ENCODE results near the gene GTSE1. TPM values are rescaled to one million over a fixed set of nuclear protein-coding genes. Genes with fewer than 3 reads are reported as not detected.
A peak's percentile ranks its signal among the peaks of the same experiment; 100 is the strongest.

The GTSE1 gene
- total RNA-seq, 1 donor from 2014 or later = 0.43 TPM

DNA sequence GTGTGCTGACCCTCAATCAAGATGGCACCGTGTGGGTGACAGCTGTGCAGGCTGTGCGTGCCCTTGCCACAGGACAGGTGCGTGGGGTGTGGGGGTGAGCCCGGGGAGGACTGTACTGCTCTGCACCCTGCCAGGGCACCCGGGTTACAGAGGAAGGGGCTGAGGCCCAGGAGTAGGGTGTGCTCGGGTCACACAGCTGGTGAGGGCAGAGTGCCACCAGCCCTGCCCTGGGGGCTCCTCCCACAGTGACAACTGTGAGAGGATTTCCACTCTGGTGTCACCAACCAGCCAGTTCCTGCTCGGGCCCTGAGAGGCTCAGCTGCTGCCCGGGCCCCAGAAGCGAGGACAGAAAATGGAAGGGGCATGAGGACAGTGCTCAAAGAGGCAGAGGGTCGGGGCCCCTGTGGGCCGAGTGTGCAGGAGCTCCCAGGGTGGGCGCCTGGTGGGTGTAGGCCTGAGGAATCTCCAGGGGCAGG, 59.4 kb downstream of the GTSE1 start:
- intact Hi-C loops (cut with DNase I) = loop anchor here (5.0 kb wide), 1 partner anchor 186 kb away; no protein-coding TSS in a partner anchor
- ATAC-seq (ENCODE audit: poor library complexity) (no peak), DNase-seq (no peak)

DNA sequence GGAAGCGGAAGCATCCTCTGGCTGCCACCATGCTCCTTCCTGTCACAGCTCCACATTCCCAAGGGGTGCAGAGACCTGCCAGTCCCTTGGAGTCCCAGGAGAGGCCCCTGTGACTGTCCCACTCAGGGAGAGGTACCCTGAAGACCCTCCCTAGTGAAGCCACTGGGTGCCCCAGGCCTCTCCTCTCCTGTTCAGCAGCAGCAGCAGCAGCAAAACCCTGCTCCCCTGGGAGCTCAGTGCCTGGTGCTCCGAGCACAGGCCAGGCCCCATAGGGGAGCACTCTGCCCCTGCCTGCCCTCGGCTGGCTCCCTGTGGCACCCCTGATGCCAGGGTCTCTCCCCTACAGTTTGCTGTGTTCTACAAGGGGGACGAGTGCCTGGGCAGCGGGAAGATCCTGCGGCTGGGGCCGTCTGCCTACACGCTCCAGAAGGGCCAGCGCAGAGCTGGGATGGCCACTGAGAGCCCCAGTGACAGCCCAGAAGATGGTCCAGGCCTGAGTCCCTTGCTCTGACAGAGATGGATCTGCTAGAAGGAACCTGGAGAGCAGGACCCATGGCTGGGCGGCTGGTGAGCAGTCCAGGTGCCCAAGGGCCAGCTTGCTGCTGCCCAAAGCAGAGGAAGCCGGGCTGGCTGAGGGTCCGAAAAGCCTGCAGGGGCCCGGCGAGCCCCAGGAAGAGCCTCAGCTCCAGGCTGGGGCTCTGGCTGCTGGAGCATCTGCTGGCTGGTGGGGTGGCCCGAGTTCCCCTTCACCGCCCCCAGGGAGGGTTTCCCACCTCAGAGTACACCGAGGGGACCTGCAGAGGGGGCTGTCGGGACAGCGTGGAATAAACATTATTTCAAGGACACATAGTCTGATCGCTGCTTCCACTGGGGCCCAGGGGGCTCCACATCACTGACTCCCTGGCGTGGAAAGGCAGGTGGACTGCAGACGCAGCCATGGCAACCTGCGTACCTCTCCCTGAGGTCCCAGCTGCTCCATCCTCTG, 60.1 kb downstream of the GTSE1 start:
- ATAC-seq (ENCODE audit: poor library complexity) = no peak
- no peak for DNase-seq

DNA sequence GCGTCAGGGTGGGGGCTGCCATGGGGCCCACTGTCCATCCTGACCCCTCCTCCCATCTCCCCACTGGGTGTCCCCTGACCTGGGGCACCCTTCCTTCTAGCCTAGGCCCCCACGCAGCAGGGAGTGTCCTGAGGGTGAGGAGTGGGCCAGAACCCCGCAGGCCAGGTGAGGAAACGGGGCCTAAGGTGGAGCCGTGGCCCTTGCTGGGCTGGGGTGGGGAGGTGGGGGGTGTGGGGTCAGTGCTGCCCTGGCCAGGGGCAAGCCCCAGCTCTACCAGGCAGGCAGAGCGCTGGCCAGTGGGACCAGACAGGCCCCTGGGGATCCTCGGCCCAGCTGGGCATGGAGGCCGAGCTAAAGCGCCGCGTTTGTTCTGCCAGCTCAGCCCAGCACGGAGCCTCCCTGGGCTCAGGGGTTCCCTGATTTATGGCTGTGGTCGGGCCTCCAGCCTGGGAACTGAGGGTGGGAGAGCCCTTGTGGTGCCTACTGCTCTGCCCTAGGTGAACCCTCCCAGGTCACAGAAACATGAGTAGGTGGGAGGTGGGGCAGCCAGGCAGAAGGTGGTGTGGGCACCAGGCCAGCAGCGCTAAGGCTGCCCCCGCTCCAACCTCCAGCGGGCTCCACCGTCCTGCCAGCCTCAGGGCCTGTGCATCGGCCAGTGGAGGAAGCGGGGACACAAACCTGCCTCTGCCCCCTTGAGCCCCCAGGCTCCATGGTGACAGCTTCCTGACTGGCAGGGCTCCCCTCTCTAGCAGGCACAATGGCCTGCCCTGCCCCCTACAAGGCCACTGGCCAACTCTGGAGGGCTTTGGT, 61.2 kb downstream of the GTSE1 start:
- intact Hi-C loops (cut with DNase I) = loop anchor here (5.0 kb wide), 1 partner anchor 184 kb away; no protein-coding TSS in a partner anchor

More for the DNA sequence above, 60.1 kb downstream of the GTSE1 start:
- intact Hi-C loops (cut with DNase I) = loop anchor here (5.0 kb wide), 1 partner anchor 186 kb away; no protein-coding TSS in a partner anchor

DNA sequence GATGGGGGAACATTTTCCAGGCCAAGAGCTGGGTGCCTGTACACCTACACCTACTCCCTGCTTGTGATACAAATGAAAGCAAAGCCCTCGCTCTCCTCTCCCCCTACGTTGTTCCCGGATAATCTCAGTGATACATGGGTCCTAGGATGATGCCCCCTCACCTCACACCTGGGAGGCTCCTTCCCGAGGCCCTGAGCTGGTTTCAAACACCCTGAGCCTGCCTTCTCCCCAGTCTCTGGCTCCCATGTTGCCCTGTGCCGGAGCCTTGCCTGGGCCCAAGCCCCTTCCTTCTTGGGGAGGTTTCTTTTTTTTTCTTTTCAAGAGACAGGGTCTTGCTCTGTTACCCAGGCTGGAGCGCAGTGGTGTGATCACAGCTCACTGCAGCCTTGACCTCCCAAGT, 62.1 kb downstream of the GTSE1 start:
- no peak for DNase-seq
- intact Hi-C loops (cut with DNase I) = loop anchor here (5.0 kb wide), 1 partner anchor 184 kb away; no protein-coding TSS in a partner anchor
- no peak for ATAC-seq (ENCODE audit: poor library complexity)

More for the DNA sequence above, 61.2 kb downstream of the GTSE1 start:
- DNase-seq (no peak), ATAC-seq (ENCODE audit: poor library complexity) (no peak)

DNA sequence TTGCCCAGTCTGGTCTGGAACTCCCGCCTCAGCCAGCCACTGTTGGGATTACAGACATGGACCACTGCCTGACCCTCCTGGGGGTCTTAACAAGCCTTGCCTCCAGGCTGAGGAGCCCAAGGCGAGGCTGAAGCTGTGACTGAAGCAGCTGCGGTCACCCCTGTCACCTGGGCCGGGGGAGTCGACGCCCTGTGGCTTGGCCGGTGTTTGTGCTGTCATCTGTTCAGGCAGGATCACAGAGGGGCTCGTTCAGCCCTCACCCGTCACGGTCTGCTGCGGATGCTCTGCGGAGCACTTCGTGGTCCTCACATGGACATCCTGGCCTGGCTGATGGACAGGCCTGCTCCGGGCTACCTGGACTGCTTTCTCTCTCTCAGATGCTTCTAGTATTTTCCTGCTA, 62.7 kb downstream of the GTSE1 start:
- intact Hi-C loops (cut with DNase I) = loop anchor here (5.0 kb wide), 1 partner anchor 183 kb away; no protein-coding TSS in a partner anchor
- DNase-seq (no peak), ATAC-seq (ENCODE audit: poor library complexity) (no peak)

DNA sequence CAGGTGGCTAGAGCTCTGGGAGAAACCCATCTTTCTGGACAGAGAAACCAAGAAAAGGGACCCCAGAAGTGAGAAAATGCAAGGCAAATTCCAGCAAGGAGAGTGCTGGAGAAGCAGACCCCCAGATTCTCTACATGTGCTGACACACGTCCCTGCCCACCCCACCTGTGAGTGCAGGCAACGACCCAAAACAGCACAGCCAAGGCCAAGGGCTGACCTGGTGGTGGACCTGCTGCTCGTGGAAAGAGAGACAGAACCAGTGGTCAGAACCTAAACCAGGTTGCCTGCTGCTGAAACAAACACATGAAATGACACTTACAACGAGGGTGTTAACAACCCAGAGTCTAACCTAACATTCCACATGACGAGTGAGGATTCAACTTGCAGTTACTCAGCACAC, 63.4 kb downstream of the GTSE1 start:
- intact Hi-C loops (cut with DNase I) = no loop called here
- no peak for DNase-seq

DNA sequence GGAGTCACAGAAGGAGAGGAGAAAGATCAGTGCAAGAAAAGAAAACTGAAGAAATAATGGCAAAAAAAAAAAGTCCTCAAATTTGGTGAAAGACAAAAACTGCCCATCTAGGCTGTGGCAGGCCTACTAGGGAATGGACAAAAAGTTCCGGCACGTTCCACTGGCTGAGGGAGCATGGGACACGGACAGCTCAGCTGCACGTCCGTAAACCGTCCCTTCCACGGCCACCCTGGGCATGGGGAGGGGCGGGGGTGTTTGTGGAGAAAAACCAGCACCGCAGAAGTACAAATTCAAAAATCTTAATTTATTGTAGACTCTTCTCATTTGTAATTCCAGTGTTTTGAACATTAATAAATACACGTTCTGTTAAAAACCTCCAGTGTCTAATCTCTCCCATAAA, 64.2 kb downstream of the GTSE1 start:
- intact Hi-C loops (cut with DNase I) = no loop called here
- ATAC-seq (ENCODE audit: poor library complexity) (no peak), DNase-seq (no peak)

More for the DNA sequence above, 63.4 kb downstream of the GTSE1 start:
- ATAC-seq (ENCODE audit: poor library complexity) = no peak

DNA sequence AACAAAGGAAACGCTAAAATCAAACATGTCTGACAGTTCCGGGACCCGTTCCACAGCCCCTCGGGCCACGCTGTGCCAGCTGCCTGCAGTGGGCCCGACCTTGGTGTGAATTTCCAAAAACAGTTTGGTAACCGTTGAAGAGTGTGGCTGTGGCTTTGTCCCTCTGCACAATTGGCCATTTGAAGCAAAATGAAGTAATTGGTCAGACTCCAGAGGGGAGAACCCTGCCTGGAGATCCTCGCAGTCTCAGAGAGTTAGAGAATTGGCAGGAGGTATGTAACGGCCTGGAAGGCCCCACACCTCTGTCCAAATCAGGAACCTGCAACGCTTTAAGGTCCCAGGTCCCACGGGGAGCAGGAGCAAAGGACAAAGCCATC, 65.1 kb downstream of the GTSE1 start:
- intact Hi-C loops (cut with DNase I) = no loop called here
- ATAC-seq (ENCODE audit: poor library complexity) = no peak

DNA sequence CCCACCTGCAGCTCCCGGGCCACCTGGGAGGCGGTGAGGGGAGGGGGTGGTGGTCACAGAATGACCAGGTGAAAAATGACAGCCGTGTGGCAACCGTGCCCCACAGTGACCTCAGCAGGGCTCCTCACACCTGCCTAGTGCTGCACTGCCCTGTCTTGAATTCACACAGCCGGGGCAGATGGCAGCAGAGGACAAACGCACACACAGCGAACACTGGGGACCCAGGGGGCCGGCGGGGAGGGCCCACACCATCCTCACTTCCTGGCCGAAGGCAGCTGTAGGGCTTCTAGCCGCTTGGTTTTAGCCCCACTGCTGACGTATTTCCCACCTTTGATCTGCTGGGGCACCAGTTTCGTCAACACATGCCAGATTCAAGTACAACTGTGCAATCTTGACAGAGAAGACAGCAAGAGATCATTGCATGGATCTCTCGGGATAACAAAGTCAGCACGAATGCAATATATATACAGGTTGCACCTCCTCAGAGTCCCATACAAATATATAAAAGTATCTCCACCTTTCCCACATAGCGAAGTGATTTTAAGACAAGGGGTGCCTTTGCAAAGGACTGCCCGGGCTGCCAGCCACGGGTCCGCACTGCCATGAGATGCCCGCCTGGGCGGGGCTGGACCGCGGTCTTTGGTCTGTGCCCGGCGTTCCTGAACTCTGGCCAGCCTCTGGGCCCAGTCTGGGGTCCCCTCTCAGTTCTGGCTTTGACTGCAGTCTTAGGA, 65.7 kb downstream of the GTSE1 start:
- DNase-seq (no peak), ATAC-seq (ENCODE audit: poor library complexity) (no peak)
- intact Hi-C loops (cut with DNase I) = no loop called here

More for the DNA sequence above, 65.1 kb downstream of the GTSE1 start:
- DNase-seq = no peak

DNA sequence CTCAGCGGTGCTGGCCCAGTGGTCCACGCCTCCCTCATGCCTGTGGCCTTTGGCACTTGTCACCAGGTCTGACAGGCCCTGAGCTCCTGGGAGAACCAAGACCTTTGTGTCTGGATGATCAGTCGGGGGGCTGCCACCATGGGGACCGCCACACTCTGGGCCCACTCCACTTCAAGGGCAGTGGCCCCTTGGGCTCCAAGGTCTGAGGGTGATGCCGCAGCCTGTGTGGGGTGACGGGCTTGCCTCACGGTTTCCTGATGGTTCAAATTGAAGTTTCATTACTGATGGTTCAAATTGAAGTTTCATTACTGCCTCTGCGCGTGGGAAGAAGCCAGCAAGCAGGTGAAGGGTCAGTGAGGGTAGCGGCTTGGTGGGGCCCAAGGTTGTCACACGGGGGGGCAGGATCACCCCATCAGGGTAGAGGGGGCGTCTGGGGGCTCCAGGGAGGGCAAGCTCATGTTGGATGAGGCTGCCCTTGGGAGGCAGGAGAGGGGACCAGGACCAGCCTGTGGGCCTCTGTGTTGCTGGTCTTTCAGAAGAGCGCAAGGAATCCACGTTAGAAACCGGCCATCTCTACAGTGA, 66.4 kb downstream of the GTSE1 start:
- DNase-seq (no peak), ATAC-seq (ENCODE audit: poor library complexity) (no peak)
- intact Hi-C loops (cut with DNase I) = no loop called here

DNA sequence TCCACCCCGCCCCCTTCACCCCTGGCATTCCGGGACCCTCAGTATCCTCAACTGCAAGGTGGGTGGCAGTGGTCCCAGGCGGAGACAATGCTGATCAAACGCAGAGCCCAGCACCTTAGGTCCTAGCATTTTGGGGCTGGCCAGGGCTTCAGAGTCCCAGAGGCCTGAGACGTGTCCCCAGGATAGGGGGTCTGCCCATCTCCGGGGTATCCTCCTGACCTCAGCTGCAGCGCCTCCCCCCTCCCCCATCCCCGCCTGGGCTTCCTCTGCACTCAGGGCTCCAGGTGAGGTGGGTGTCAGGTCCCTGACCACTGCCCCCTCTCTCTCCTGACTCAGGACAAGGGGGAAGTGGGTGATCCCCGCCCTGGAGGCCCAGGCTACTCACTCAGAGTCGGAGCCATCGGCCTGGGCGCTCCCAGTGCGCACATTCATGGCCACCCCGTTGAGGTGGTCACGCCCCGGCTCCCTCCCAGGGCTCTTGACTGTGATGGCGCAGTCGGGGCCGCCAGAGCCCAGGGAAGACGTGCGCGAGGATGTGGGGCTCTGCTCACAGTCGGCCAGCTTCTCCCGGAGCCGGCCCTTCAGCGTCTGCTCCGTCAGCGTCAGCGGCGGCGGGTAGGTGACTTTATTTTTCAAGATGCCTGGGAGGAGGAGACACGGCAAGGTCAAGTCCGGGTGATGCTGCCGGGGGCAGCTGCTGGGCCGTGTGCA, 67.1 kb downstream of the GTSE1 start:
- ATAC-seq (ENCODE audit: poor library complexity) (no peak), DNase-seq (no peak)
- intact Hi-C loops (cut with DNase I) = no loop called here

DNA sequence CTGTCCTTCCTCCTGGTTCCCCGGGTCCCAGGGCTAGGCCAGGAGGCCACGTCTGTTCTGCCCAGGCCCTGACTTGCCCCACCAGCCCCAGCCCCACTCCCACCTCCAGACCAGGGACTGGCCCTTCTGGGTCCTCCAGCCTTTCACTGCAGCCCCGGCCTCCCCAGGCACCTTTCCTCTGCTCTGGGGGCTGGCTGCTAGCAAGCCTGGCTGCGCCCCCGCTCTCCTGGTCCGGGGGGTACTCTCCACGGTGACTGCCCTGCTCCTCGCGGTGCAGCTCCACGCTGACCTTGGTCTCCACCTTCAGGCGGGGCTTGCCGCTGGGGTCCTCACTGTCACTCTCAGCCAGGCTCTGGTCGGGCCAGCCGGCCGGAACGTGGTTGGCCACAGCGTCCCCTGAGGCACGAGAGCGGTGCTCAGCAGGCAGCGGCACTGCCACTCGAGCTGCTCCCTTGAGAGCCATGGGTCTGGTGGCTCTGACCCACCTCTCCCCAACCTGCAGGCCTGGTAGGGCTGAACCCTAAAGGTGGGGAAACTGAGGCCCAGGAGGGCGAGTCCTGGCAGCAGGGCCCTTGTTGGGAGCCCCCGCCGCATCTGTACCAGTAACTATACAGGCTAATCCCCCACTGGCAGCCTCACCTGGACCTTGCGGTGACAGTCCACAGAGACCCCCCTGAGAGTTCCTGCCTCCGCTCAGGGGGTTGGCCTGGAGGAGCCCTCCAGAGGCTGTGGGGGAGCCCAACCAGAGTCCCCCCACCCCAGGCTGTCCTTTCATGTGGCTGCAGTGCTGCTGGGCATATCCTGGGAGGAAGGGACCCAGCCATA, 67.9 kb downstream of the GTSE1 start:
- DNase-seq (no peak), ATAC-seq (ENCODE audit: poor library complexity) (no peak)
- intact Hi-C loops (cut with DNase I) = no loop called here

DNA sequence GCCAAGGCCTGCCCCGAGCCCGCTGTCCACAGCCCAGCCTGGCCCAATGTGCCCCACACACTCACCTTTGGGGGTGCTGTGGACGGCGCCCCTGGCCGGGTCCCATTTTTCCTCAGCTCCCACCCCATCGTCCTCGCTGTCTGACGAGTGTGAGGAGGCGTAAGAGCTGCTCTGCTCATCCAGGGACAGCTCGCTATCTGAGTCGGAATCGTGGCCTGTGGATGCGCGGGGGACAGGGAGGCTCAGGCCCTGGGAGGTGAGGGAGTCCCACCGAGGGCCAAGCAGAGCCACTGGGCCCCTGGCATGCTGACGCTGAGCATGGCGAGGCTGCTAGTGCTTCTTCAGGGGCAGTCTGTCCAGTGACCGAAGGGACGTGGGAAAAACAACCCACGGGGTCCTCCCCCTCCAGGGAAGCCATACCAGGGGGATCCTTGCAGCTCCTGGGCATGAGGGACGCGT, 68.5 kb downstream of the GTSE1 start:
- ATAC-seq (ENCODE audit: poor library complexity) (no peak), DNase-seq (no peak)
- intact Hi-C loops (cut with DNase I) = no loop called here

DNA sequence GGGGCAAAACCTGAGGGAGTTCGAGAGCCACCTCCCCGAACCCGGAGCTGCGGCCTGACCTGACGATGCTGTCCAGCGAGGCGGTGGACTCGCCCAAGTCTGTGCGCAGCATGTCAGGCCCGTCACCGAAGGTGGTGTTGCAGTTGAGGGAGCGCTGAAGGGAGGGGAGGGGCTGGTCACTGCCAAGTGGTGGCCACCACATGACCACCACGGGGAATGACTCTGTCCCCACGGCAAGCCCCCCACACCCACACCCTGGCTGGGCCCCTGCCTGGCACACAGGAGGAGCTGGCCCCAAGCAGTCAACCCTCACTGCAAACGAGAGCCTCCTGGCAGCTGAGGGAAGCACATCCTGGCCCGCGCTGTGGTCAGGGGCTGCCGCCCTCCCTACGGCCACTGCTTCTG, 69.7 kb downstream of the GTSE1 start:
- DNase-seq = peak; percentile 29
- ATAC-seq (ENCODE audit: poor library complexity) = no peak
- intact Hi-C loops (cut with DNase I) = no loop called here

DNA sequence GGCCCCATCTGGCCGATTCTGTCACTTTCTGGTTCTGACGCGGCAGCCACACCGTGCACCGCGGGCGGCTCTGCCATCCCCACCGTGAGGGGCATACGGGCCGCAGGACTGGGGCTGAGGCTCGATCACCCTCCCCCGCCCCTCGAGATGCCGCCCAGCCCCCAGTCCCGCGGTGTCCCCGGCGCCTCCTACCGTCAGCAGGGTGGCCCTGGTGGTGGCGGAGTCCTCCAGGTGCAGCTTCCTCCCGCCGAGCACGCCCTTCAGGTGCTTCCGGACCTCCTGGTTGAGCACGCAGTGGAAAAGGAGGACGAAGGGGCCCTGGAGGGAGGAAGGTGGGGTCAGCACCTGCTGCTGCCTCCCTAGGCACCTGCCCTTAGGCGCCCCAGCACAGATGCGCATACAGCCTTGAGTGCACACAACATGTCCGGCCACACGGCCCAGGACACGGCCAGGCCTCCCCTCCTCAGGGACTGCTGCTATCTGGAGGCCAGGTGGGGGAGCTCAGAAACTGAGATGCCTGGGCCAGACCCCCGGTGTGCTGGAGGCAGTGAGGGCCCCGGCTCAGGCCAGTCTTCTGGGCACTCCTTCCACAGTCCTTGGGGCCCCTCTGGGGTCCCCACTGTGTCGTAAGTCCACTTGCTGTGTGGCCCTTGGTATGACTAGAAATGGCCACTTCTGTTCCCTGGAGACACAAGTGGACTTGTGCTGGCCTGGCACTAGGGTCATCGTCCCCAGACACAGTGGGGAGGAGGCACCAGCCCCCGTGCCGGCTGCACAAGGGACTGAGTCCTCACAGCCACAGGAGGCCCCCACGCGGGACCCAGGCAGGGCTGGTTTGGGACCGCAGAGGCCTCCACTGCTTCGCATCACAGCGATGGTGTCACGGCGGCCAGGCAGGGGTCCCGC, 70.4 kb downstream of the GTSE1 start:
- intact Hi-C loops (cut with DNase I) = no loop called here
- ATAC-seq (ENCODE audit: poor library complexity) (no peak), DNase-seq (peak; percentile 30)

DNA sequence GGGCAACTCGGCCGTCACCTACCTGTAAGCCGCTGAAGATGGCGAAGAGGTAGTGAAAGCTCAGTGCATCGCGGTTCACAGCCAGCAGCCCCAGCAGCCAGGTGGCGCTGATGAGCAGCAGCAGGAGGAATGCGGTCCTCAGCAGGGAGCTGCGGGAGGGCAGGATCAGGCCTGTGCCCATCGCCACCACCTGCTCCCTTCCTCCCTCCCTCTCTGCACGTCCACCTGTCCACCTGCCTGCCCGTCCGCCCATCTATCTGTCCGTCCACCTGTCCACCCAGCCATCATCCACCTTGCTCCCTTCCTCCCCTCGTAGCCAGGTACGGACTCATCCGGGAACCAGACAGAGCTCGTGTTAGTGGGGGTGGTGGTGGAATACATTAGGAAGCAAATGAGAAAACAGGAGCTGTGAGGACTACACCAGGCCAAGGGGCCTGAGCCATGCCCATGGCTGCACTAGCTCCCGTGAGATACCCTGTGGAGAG, 71.1 kb downstream of the GTSE1 start:
- intact Hi-C loops (cut with DNase I) = no loop called here
- DNase-seq (peak; percentile 80), ATAC-seq (ENCODE audit: poor library complexity) (peak; percentile 75)
